HEK293T (cell line): ENCODE results near the gene TRPV4.

Source experiments
- ARNT ChIP-seq: fragments of 450-650 bp; IDR thresholded peaks from 2 replicates; pipeline ENCODE4 v1.6.1; 2017; ENCODE audit warnings: mild to moderate bottlenecking
- BHLHE40 ChIP-seq: fragments of 450-650 bp; IDR thresholded peaks from 2 replicates; pipeline ENCODE4 v1.6.1; 2016; ENCODE audit warnings: mild to moderate bottlenecking, moderate library complexity, borderline replicate concordance
- ELF4 ChIP-seq: fragments of 450-650 bp; IDR thresholded peaks from 2 replicates; pipeline ENCODE4 v1.6.1; 2017; ENCODE audit warnings: antibody characterized with exemption
- FOXA1 ChIP-seq: fragments of 450-650 bp; IDR thresholded peaks from 2 replicates; pipeline ENCODE4 v1.6.1; 2016; ENCODE audit warnings: mild to moderate bottlenecking
- FOXK2 ChIP-seq: fragments of 450-650 bp; IDR thresholded peaks from 2 replicates; pipeline ENCODE4 v1.6.1; 2016; ENCODE audit warnings: mild to moderate bottlenecking
- FOXM1 ChIP-seq: fragments of 450-650 bp; IDR thresholded peaks from 2 replicates; pipeline ENCODE4 v1.6.1; 2017; ENCODE audit warnings: mild to moderate bottlenecking, borderline replicate concordance
- HDGF ChIP-seq: fragments of 450-650 bp; IDR thresholded peaks from 2 replicates; pipeline ENCODE4 v1.6.1; 2017; ENCODE audit warnings: antibody characterized with exemption, borderline replicate concordance
- LEF1 ChIP-seq: fragments of 450-650 bp; IDR thresholded peaks from 2 replicates; pipeline ENCODE4 v1.6.1; 2017; ENCODE audit warnings: mild to moderate bottlenecking, borderline replicate concordance
- NFRKB ChIP-seq: fragments of 450-650 bp; IDR thresholded peaks from 2 replicates; pipeline ENCODE4 v1.6.1; 2016; ENCODE audit warnings: mild to moderate bottlenecking, moderate library complexity
- SP1 ChIP-seq: fragments of 450-650 bp; IDR thresholded peaks from 2 replicates; pipeline ENCODE4 v1.6.1; 2017
- SUZ12 ChIP-seq: fragments of 450-650 bp; IDR thresholded peaks from 2 replicates; pipeline ENCODE4 v1.6.1; 2016; ENCODE audit warnings: mild to moderate bottlenecking
- TARDBP ChIP-seq: fragments of 450-650 bp; IDR thresholded peaks from 2 replicates; pipeline ENCODE4 v1.6.1; 2016
- ZNF384 ChIP-seq: fragments of 450-650 bp; IDR thresholded peaks from 2 replicates; pipeline ENCODE4 v1.6.1; 2016
- TF ChIP-seq, protein P1 (sequence below): fragments of 450-650 bp; IDR thresholded peaks from 2 replicates; pipeline ENCODE4 v1.6.1; 2016

- no peak for TF ChIP-seq FOXM1
- TF ChIP-seq TARDBP, result no peak
- TF ChIP-seq LEF1, result no peak
- no peak for TF ChIP-seq BHLHE40
- TF ChIP-seq SUZ12, result no peak
- TF ChIP-seq FOXA1, result no peak
- TF ChIP-seq SP1, result no peak
- TF ChIP-seq FOXK2, result no peak
- no peak for TF ChIP-seq HDGF
- no peak for TF ChIP-seq ELF4
- TF ChIP-seq NFRKB, result no peak
- TF ChIP-seq ARNT, result no peak
- TF ChIP-seq, protein P1, sequence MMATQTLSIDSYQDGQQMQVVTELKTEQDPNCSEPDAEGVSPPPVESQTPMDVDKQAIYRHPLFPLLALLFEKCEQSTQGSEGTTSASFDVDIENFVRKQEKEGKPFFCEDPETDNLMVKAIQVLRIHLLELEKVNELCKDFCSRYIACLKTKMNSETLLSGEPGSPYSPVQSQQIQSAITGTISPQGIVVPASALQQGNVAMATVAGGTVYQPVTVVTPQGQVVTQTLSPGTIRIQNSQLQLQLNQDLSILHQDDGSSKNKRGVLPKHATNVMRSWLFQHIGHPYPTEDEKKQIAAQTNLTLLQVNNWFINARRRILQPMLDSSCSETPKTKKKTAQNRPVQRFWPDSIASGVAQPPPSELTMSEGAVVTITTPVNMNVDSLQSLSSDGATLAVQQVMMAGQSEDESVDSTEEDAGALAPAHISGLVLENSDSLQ, result no peak
- no peak for TF ChIP-seq ZNF384
Observed at GRCh38 chr12:109783965-109784244, 49.3 kb downstream of the TRPV4 start.
